ENCODE results near the gene STX2. TPM values are rescaled to one million over a fixed set of nuclear protein-coding genes. Genes with fewer than 3 reads are reported as not detected.

STX2 gene
- total RNA-seq, 1 donor = 43.8 TPM

GRCh38 chr12:130800312-130800711 lies 38.7 kb downstream of the STX2 start:
- H2AFZ ChIP-seq (ENCODE audit: low read length) = no peak overlapping the region
- H4K20me1 ChIP-seq (ENCODE audit: insufficient read depth, low read length) = peaks cover 3% of the 10 kb centered on the region
- H3K4me1 ChIP-seq (ENCODE audit: insufficient read depth, low read length) = peaks cover 9% of the 10 kb centered on the region
- no peaks in the 10 kb centered on the region for H3K27me3 ChIP-seq (ENCODE audit: insufficient read depth, low read length)
- H3K9me3 ChIP-seq (ENCODE audit: low read depth, low read length) = no peaks in the 10 kb centered on the region
- no peak for DNase-seq (ENCODE audit: insufficient read length, low spot score, missing footprints)
- peaks cover 62% of the 10 kb centered on the region for H3K36me3 ChIP-seq (ENCODE audit: insufficient read depth, low read length)
- no peak overlapping the region for H3K27ac ChIP-seq (ENCODE audit: low read depth, low read length)
- peaks cover 2% of the 10 kb centered on the region for H3K79me2 ChIP-seq (ENCODE audit: insufficient read depth, low read length)
- TF ChIP-seq CTCF (IDR thresholded peaks at IDR 0.05; ENCODE audit: extremely low read depth, low read depth, low read length) = no peak
- no peak overlapping the region for H3K4me3 ChIP-seq (ENCODE audit: insufficient read depth, low read length)
- H3K4me2 ChIP-seq (ENCODE audit: insufficient read depth, low read length) = no peak overlapping the region

DNA sequence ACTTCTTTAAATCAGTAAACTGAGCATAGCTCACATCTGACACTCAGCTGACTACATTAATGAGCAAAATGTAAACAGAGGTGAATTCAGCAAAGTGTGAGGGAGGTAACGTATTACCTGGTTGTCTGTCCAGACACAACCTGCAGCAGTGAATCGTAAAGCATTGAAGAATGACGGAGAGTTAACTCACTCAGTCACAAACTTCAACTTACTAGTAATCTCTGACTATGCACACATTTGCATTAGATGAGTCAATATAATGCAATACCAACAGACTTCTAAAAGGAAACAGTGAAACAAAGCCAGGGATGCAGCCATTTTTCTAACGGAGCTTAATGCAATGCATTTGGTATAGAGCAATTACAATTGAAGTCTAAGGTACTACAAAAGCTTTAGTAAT lies 40.0 kb downstream of the STX2 start:
- H3K27ac ChIP-seq (ENCODE audit: low read depth, low read length) = no peak overlapping the region
- H3K4me3 ChIP-seq (ENCODE audit: insufficient read depth, low read length) = no peak overlapping the region
- no peak for TF ChIP-seq CTCF (IDR thresholded peaks at IDR 0.05; ENCODE audit: extremely low read depth, low read depth, low read length)
- H4K20me1 ChIP-seq (ENCODE audit: insufficient read depth, low read length) = no peaks in the 10 kb centered on the region
- no peak overlapping the region for H2AFZ ChIP-seq (ENCODE audit: low read length)
- H3K4me1 ChIP-seq (ENCODE audit: insufficient read depth, low read length) = peaks cover 8% of the 10 kb centered on the region
- DNase-seq (ENCODE audit: insufficient read length, low spot score, missing footprints) = no peak
- H3K4me2 ChIP-seq (ENCODE audit: insufficient read depth, low read length) = no peak overlapping the region
- peaks cover 72% of the 10 kb centered on the region for H3K36me3 ChIP-seq (ENCODE audit: insufficient read depth, low read length)
- no peaks in the 10 kb centered on the region for H3K9me3 ChIP-seq (ENCODE audit: low read depth, low read length)
- H3K79me2 ChIP-seq (ENCODE audit: insufficient read depth, low read length) = no peaks in the 10 kb centered on the region
- H3K27me3 ChIP-seq (ENCODE audit: insufficient read depth, low read length) = no peaks in the 10 kb centered on the region

DNA sequence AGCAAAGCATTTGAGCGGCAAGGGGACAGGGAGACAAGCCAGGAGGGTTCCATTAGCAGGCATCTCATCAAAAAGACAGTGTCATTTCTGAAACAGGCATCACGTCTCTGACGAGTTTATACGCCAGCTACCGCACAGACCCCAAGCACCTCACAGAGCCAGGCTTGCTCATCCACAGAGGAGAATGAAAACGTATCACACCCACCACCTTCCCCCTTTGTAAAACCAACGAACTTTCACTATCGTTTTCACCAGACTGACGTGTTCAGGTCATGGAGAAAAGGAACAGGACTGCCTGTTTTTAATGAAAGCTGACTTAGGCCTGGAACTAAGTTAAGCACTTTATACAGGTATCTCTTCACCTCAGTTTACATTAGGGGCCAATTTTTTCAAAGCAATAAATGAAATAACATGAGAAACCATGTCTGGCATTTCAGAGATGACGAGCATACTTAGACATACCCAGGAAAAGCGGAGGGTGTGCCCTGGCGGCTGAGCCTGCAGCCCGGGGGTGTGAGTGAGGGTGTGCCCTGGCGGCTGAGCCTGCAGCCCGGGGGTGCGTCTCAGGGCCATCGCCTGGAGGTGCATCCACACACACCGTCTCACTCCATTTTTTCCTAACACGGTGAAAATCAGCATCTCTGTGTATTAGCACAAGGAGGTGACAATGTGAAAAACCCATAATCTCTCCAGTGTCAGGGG lies 41.9 kb downstream of the STX2 start:
- no peaks in the 10 kb centered on the region for H3K27me3 ChIP-seq (ENCODE audit: insufficient read depth, low read length)
- H3K4me3 ChIP-seq (ENCODE audit: insufficient read depth, low read length) = no peak overlapping the region
- H3K27ac ChIP-seq (ENCODE audit: low read depth, low read length) = no peak overlapping the region
- no peak for TF ChIP-seq CTCF (IDR thresholded peaks at IDR 0.05; ENCODE audit: extremely low read depth, low read depth, low read length)
- no peaks in the 10 kb centered on the region for H4K20me1 ChIP-seq (ENCODE audit: insufficient read depth, low read length)
- H3K4me2 ChIP-seq (ENCODE audit: insufficient read depth, low read length) = no peak overlapping the region
- DNase-seq (ENCODE audit: insufficient read length, low spot score, missing footprints) = no peak
- no peaks in the 10 kb centered on the region for H3K4me1 ChIP-seq (ENCODE audit: insufficient read depth, low read length)
- H2AFZ ChIP-seq (ENCODE audit: low read length) = no peak overlapping the region
- no peaks in the 10 kb centered on the region for H3K79me2 ChIP-seq (ENCODE audit: insufficient read depth, low read length)
- H3K9me3 ChIP-seq (ENCODE audit: low read depth, low read length) = no peaks in the 10 kb centered on the region
- peaks cover 61% of the 10 kb centered on the region for H3K36me3 ChIP-seq (ENCODE audit: insufficient read depth, low read length)

- Histone ChIP-seq H3K27ac (ENCODE audit: low read depth, low read length) (no peak overlapping the region), H3K4me2 (ENCODE audit: insufficient read depth, low read length) (no peak overlapping the region), H3K27me3 (ENCODE audit: insufficient read depth, low read length) (no peaks in the 10 kb centered on the region), H3K4me1 (ENCODE audit: insufficient read depth, low read length) (no peaks in the 10 kb centered on the region), H4K20me1 (ENCODE audit: insufficient read depth, low read length) (no peaks in the 10 kb centered on the region), H3K79me2 (ENCODE audit: insufficient read depth, low read length) (no peaks in the 10 kb centered on the region), H3K36me3 (ENCODE audit: insufficient read depth, low read length) (peaks cover 54% of the 10 kb centered on the region), H3K4me3 (ENCODE audit: insufficient read depth, low read length) (no peak overlapping the region), H3K9me3 (ENCODE audit: low read depth, low read length) (no peaks in the 10 kb centered on the region), H2AFZ (ENCODE audit: low read length) (no peak overlapping the region)
- no peak for DNase-seq (ENCODE audit: insufficient read length, low spot score, missing footprints)
- no peak for TF ChIP-seq CTCF (IDR thresholded peaks at IDR 0.05; ENCODE audit: extremely low read depth, low read depth, low read length)
Measured at GRCh38 chr12:130795906-130796305, 43.1 kb downstream of the STX2 start.

All from osteoblast (primary cell).